A673 (cell line): ENCODE results near the gene OBP2A.

Experiments
- EZH2 ChIP-seq: fragments of 200-600 bp; sonication (generic); IDR thresholded peaks from 2 replicates; pipeline ENCODE4 v1.6.1; 2017; ENCODE audit warnings: borderline replicate concordance, low read depth, mild to moderate bottlenecking, mixed read lengths, antibody characterized with exemption, low read length; ENCODE audit not compliant: poor library complexity, severe bottlenecking
- TF ChIP-seq, protein P1 (sequence below): fragments of 300-800, 200-600 bp; sonication (generic); conservative IDR thresholded peaks from 2 replicates; pipeline ENCODE4 v1.5.1; 2017; ENCODE audit warnings: low read depth, mild to moderate bottlenecking, antibody characterized with exemption, low read length, moderate library complexity, mixed read lengths

DNA sequence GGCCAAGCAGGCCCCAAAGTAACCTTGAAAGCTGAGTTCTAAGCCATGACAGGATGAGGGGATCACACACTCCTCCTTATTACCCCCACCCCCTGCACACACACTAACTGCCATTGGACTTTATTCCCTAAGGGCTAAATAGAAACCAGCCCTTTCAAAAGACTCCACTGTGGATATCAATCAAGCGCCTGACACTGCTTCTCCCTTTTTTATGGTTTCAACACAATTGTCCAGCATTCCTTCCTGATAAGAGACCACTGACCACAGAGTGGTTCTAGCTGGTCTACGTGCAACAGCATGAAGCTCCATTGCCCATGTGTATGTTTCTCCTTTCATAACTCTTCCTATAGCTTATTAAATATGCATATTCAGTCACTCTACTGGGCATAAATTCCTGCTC lies 50.3 kb downstream of the OBP2A start:
- TF ChIP-seq, protein P1, sequence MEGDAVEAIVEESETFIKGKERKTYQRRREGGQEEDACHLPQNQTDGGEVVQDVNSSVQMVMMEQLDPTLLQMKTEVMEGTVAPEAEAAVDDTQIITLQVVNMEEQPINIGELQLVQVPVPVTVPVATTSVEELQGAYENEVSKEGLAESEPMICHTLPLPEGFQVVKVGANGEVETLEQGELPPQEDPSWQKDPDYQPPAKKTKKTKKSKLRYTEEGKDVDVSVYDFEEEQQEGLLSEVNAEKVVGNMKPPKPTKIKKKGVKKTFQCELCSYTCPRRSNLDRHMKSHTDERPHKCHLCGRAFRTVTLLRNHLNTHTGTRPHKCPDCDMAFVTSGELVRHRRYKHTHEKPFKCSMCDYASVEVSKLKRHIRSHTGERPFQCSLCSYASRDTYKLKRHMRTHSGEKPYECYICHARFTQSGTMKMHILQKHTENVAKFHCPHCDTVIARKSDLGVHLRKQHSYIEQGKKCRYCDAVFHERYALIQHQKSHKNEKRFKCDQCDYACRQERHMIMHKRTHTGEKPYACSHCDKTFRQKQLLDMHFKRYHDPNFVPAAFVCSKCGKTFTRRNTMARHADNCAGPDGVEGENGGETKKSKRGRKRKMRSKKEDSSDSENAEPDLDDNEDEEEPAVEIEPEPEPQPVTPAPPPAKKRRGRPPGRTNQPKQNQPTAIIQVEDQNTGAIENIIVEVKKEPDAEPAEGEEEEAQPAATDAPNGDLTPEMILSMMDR, result no peak
- TF ChIP-seq EZH2, result no peak
